Activated CD4-positive, alpha-beta T cell treated with anti-CD3 and anti-CD28 coated beads, Interleukin-2, amount 10 ng/mL, durations not matched to agents 24 days and 14 days (primary cell): ENCODE measurements around the gene TMED1. TPM values are rescaled to one million over a fixed set of nuclear protein-coding genes. Genes with fewer than 3 reads are reported as not detected.
"Not testable (repeated sequence)": the region's sequence is repeated elsewhere in the genome, so short reads cannot be mapped to it uniquely, and the experiment has no call there.

ENCODE experiments used
- DNase-seq: peaks from one replicate; pipeline ENCODE4 v3.0.0; 2022
- H3K27ac Mint-ChIP-seq: one replicate; pipeline ENCODE4 v1.8.0; 2022; ENCODE audit warnings: mild to moderate bottlenecking, mixed read lengths
- H3K27me3 Mint-ChIP-seq: one replicate; pipeline ENCODE4 v1.8.0; 2022; ENCODE audit warnings: mixed read lengths
- H3K36me3 Mint-ChIP-seq: one replicate; pipeline ENCODE4 v1.8.0; 2022; ENCODE audit warnings: low read depth, mild to moderate bottlenecking, mixed read lengths
- H3K4me1 Mint-ChIP-seq: one replicate; pipeline ENCODE4 v1.8.0; 2021; ENCODE audit warnings: mixed read lengths
- H3K4me3 Mint-ChIP-seq: one replicate; pipeline ENCODE4 v1.8.0; 2022; ENCODE audit warnings: mild to moderate bottlenecking, moderate library complexity, mixed read lengths
- H3K9me3 Mint-ChIP-seq: one replicate; pipeline ENCODE4 v1.8.0; 2021; ENCODE audit warnings: mixed read lengths
- intact Hi-C: fragments of 100-400 bp; cut with micrococcal nuclease; formaldehyde crosslinking; loops from one replicate; pipeline ENCODE4 v1.15.1; 2023
- total RNA-seq: library from RNA; stranded (reverse); gene quantifications from 2 replicates; pipeline ENCODE4 v1.2.3, GENCODE V29; 2022

The TMED1 gene, protein sequence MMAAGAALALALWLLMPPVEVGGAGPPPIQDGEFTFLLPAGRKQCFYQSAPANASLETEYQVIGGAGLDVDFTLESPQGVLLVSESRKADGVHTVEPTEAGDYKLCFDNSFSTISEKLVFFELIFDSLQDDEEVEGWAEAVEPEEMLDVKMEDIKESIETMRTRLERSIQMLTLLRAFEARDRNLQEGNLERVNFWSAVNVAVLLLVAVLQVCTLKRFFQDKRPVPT
- 17.6 and 22.4 TPM in 2 replicates for total RNA-seq

DNA sequence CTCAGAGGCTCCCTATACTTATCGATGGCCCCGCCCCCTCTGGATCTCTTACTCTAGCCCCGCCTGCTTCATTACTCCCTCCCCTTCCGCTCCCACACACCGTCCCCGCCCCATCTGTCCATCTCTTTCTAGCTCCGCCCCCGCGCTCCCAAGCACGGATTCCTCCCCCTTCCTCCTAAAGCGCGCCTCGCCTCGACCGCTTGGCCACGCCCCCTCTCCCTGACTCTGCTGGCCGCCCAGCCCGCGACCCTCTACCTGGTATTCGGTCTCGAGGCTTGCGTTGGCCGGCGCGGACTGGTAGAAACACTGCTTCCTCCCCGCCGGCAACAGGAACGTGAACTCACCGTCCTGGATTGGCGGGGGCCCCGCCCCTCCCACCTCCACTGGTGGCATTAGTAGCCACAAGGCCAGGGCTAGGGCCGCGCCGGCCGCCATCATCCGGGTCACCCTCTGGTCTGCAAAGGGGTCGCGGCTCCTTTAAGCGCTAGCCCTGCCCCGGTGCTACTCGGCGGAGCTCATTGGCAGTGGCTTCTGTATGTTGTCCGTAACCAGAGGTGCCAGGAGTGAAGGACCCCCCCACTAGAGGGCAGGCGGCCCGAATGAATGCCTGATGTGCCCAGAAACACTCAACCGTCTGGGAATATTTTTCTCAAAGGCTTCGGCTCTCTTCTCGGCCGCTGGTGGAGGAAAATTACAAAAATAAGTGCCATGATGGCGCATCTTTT is at the start of gene TMED1:
Gene TMED1, minus strand, starts transcription at position 459 of the 725 bp plus-strand sequence. Its CDS starts 21 bp downstream, at position 438.
- Mint-ChIP-seq H3K4me3 (peak within 1 kb of the TSS; percentile 98), H3K36me3 (peaks cover 15% of the 10 kb centered on the region), H3K4me1 (peaks cover 10% of the 10 kb centered on the region), H3K27me3 (no peaks in the 10 kb centered on the region), H3K9me3 (peaks cover 12% of the 10 kb centered on the region), H3K27ac (peak within 1 kb of the TSS; percentile 99)
- peak; percentile 99 for DNase-seq
- intact Hi-C loops: loop anchor here (1.0 to 2.0 kb wide), 5 partner anchors 29 to 270 kb away; partner anchors contain the start of genes CARM1 and KRI1

DNA sequence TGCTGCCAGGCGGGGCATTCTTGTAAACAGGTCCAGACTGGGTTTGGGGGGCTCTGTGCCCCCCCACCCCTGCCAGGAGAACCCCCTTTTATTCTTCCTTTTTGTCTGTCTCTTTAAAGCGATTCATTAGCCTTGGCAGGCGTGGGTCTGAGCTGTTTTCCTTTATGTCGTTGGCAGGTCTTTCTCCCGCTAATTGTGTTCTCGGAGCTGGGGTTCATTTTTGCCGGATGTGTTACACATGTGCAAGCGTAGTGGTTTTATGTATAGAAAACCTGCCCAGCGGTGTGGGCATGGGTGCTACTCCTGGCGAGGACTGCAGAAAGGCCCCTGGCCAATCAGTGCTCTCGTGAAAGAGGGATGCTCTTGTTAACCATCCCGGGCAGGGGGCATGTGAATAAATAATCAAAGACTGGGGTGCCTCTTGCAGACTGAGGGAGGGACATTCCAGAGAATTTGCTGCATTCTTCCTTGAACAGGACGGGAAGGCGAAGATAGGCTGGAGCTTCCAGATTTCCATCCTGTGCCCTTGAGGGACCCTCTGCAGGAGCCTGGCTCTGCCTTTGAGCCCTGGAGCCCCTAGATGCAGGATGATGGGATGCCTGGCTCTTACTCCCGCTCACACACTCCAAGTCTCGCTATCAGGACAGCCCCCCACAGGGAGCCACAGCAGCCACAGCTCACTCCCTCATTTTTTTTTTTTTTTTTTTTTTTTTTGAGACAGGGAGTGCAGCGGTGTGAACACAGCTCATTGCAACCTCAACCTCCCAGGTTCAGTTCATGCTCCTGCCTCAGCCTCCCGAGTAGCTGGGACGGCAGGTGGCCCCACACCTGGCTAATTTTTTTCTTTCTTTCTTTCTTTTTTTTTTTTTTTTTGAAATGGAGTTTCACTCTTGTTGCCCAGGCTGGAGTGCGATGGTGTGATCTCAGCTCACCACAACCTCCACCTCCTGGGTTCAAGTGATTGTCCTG is 49.5 kb upstream of the TMED1 start:
- Mint-ChIP-seq H3K27ac (no peak overlapping the region), H3K4me1 (peaks cover 3% of the 10 kb centered on the region), H3K27me3 (no peaks in the 10 kb centered on the region), H3K9me3 (no peaks in the 10 kb centered on the region), H3K36me3 (no peaks in the 10 kb centered on the region), H3K4me3 (no peak overlapping the region)
- no peak for DNase-seq
- intact Hi-C loops: no loop called here

DNA sequence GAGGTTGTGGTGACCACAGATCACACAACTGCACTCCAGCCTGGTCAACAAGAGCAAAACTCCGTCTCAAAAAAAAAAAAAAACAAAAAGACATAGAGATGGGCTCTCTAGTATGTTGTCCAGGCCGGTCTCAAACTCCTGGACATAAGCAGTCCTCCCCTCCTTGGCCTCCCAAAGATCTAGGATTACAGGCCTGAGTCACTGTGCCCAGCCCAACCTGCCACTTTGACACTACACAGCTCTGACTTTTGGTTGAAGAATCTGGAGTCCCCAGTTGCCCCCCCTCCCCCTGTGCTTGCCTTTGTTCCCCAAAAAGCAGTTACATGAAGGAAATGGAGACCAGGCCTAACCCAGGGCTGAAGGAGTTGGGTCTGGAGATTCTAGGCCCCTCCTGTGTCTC is 48.3 kb upstream of the TMED1 start:
- Mint-ChIP-seq H3K4me1 (peaks cover 6% of the 10 kb centered on the region), H3K27me3 (no peaks in the 10 kb centered on the region), H3K9me3 (no peaks in the 10 kb centered on the region), H3K27ac (no peak overlapping the region), H3K36me3 (peaks cover 1% of the 10 kb centered on the region), H3K4me3 (no peak overlapping the region)
- no peak for DNase-seq
- intact Hi-C loops: no loop called here

DNA sequence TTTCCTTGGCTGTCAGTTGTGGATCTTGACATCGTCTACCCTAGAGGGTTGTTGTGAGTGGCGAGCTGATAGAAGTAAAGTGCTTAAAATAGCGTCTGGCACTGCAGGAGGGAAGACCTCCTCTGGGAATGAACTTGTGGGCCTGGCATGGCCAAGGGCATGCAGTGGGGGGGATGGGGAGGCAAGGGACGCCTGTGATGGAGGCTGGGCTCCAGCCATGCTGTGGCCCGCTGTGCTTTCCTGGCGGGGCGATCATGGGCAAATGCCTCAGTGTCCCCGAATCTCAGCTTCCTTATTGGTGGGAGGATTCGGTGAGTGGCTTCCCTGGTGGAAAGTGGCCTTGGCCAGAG is 46.1 kb upstream of the TMED1 start:
- Mint-ChIP-seq H3K27me3 (no peaks in the 10 kb centered on the region), H3K4me3 (no peak overlapping the region), H3K27ac (no peak overlapping the region), H3K4me1 (peaks cover 17% of the 10 kb centered on the region), H3K36me3 (peaks cover 7% of the 10 kb centered on the region), H3K9me3 (no peaks in the 10 kb centered on the region)
- no peak for DNase-seq
- intact Hi-C loops: no loop called here

DNA sequence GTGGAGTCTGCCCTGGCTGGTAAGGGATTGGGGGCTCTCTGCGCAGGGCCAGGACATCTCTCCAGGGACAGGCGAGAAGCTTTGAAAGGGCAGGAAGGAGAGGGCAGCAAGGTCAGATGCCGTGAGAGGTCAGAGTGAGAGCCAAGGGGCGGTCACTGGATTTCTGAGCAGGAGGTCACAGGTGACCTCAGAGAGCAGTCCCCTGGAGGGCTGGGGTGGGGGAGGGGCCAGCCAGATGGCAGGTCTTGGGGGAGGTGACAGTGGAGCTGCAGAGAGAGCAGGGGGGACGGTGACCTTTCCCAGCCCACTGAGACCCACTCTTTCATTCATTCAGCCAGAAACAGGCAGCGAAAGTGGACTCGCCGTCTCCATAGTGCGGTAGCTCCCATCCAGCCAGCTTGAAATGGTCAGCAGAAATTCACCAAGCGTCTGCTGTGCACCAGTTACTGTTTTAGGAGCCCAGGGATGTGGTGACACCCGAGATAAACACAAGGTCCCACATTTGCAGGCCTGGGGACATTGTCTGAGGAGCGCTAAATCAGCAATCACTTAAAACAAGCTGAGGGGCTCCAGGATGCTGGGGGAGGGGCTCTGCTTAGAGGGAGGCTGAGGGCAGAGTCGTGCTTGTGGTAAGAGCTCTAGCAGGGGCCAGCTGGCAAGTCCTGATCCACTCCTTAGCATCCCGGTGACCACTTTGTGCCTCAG is 45.5 kb upstream of the TMED1 start:
- Mint-ChIP-seq H3K4me3 (no peak overlapping the region), H3K27me3 (no peaks in the 10 kb centered on the region), H3K4me1 (peaks cover 20% of the 10 kb centered on the region), H3K9me3 (no peaks in the 10 kb centered on the region), H3K27ac (peak overlapping the region; percentile 25), H3K36me3 (peaks cover 7% of the 10 kb centered on the region)
- no peak for DNase-seq
- intact Hi-C loops: no loop called here

DNA sequence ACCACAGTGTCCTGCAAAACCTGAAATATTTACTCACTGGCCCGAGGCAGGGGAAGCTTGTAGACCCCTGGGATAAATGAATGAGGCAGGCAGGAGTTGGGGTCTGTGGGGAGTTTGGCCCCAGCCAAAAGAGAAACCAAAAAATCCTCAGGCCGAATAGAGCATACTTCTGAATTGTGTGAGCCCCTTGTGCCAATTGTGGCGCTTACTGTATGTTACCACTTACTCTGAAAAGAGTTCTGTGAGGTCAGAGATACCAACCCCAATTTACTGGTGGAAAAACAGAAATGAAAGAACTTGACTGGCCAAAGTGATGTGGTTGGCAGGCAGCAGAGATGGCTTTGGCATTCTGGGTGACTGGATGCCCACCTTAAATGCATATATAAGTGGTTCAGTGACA is 42.2 kb upstream of the TMED1 start:
- Mint-ChIP-seq H3K4me3 (peak overlapping the region; percentile 2), H3K9me3 (no peaks in the 10 kb centered on the region)
- intact Hi-C loops: loop anchor here (10.0 kb wide), 1 partner anchor 313 kb away; the partner anchor contains the start of genes CDKN2D and KRI1

DNA sequence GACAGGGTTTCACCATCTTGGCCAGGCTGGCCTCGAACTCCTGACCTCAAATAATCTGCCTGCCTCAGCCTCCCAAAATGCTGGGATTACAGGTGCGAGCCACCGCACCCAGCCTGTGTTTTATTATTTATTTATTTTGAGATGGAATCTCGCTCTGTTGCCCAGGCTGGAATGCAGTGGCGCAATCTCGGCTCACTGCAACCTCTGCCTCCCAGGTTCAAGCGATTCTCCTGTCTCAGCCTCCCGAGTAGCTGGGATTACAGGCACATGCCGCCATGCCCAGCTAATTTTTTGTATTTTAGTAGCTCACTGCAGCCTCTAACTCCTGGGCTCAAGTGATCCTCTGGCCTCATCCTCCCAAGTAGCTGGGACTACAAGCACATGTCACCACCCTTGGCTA is 41.6 kb upstream of the TMED1 start:
- H3K36me3 Mint-ChIP-seq: peaks cover 14% of the 10 kb centered on the region
- not testable (repeated sequence) for H3K27me3 Mint-ChIP-seq, DNase-seq, H3K9me3 Mint-ChIP-seq, H3K4me3 Mint-ChIP-seq
- peaks cover 35% of the 10 kb centered on the region for H3K4me1 Mint-ChIP-seq
- H3K27ac Mint-ChIP-seq: peak overlapping the region; percentile 58
- intact Hi-C loops: loop anchor here (10.0 kb wide), 1 partner anchor 313 kb away; the partner anchor contains the start of genes CDKN2D and KRI1

More for the DNA sequence above, 42.2 kb upstream of the TMED1 start:
- Mint-ChIP-seq H3K27me3 (no peaks in the 10 kb centered on the region), H3K27ac (peak overlapping the region; percentile 58), H3K36me3 (peaks cover 10% of the 10 kb centered on the region), H3K4me1 (peaks cover 29% of the 10 kb centered on the region)
- no peak for DNase-seq

DNA sequence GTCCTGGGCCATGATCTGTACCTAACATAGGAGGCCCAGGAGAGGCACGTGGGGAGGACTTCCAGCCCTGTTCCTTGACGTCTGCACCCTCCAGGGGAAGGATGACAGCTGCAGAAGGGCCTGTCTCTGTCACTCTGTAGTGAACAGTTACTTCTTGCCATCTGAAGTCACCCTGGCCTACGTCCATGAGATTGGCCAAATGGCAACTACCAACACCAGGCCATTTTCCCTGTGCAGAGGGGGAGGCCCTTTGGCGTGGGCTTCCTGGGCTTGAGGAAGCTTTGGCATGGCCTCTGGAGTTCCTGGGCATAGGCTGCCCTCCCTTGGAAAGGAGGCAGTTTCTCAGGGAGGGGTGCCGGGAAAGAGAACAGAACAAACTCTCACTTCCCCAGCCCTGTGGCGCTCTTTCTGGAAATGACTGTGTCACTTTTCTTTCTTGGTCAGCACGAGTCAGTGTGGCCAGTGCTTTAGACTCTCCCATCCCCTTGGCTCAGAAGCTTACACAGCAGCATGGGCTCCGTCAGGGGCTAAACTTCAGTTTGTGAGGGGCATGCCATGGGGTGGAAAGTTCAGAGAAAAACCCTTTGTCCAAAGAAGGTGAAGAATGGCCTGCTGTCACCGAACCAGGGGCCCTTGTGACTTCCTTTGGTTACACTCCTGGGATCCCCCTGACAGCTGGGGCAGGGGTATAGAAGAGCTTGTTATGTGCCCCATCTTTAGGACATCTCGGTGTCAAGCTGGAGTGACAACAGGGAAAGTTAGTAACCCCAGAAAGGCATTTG is 40.6 kb upstream of the TMED1 start:
- Mint-ChIP-seq H3K4me3 (peak overlapping the region; percentile 6), H3K27ac (peak overlapping the region; percentile 50), H3K27me3 (no peaks in the 10 kb centered on the region), H3K36me3 (peaks cover 15% of the 10 kb centered on the region), H3K9me3 (no peaks in the 10 kb centered on the region), H3K4me1 (peaks cover 36% of the 10 kb centered on the region)
- DNase-seq: no peak
- intact Hi-C loops: loop anchor here (10.0 kb wide), 1 partner anchor 312 kb away; the partner anchor contains the start of genes CDKN2D and KRI1

DNA sequence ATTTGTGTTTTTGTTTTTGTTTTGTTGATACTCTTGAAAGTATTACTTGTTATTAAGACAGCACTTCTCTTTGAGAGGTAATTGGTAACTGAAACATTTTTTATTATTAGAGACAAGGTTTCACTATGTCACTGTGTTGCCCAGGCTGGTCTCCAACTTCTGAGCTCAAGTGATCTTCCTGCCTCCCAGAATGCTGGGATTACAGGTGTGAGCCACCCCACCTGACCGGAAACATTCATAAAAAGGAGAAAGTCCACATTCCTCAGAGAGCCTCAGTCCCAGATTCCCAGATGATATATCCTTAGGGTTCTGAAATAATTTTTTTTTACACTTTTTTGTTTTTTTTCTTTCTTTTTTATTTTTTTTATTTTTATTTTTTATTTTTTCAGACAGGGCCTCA is 38.0 kb upstream of the TMED1 start:
- H3K36me3 Mint-ChIP-seq: peaks cover 11% of the 10 kb centered on the region
- H3K27me3 Mint-ChIP-seq: no peaks in the 10 kb centered on the region
- H3K9me3 Mint-ChIP-seq: no peaks in the 10 kb centered on the region
- H3K4me1 Mint-ChIP-seq: peaks cover 38% of the 10 kb centered on the region
- H3K4me3 Mint-ChIP-seq: peak overlapping the region; percentile 34
- no peak for DNase-seq
- intact Hi-C loops: loop anchor here (5.0 to 10.0 kb wide), 2 partner anchors 88 to 309 kb away; partner anchors contain the start of genes CDKN2D, KRI1 and SMARCA4
- no peak overlapping the region for H3K27ac Mint-ChIP-seq

DNA sequence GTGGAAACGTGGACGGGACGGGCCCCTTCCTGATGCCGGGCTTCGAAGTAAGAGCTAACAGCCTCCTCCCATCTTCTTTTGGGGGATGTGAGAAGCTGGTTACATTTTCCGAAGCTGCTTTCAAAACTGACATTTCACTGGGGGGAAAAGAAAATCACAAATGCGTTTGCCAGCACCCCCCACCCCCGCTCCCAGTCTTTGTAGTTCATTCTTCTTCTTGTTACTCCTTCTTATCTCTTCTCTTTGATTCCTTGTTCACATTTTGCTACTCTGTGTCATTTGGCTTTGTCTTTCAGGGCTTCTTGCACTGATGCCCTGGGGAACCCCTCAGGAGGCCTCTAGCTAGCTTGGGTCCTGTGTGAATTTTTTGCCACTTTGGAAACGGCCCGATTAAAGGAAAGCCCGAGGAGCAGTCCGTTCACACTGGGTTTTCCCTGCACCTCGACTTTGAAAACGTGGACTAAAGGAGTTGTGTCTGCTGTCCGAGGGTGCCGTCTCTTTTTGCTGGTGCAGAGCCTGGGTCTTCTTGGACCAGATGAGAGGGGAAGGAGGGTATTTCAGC is 36.6 kb upstream of the TMED1 start:
- DNase-seq: peak; percentile 65
- H3K4me3 Mint-ChIP-seq: peak overlapping the region; percentile 93
- H3K27ac Mint-ChIP-seq: peak overlapping the region; percentile 93
- no peaks in the 10 kb centered on the region for H3K9me3 Mint-ChIP-seq
- peaks cover 39% of the 10 kb centered on the region for H3K4me1 Mint-ChIP-seq
- no peaks in the 10 kb centered on the region for H3K27me3 Mint-ChIP-seq
- intact Hi-C loops: loop anchor here (2.0 to 10.0 kb wide), 3 partner anchors 56 to 308 kb away; partner anchors contain the start of genes CDKN2D, KRI1, SMARCA4 and TIMM29
- peaks cover 8% of the 10 kb centered on the region for H3K36me3 Mint-ChIP-seq

DNA sequence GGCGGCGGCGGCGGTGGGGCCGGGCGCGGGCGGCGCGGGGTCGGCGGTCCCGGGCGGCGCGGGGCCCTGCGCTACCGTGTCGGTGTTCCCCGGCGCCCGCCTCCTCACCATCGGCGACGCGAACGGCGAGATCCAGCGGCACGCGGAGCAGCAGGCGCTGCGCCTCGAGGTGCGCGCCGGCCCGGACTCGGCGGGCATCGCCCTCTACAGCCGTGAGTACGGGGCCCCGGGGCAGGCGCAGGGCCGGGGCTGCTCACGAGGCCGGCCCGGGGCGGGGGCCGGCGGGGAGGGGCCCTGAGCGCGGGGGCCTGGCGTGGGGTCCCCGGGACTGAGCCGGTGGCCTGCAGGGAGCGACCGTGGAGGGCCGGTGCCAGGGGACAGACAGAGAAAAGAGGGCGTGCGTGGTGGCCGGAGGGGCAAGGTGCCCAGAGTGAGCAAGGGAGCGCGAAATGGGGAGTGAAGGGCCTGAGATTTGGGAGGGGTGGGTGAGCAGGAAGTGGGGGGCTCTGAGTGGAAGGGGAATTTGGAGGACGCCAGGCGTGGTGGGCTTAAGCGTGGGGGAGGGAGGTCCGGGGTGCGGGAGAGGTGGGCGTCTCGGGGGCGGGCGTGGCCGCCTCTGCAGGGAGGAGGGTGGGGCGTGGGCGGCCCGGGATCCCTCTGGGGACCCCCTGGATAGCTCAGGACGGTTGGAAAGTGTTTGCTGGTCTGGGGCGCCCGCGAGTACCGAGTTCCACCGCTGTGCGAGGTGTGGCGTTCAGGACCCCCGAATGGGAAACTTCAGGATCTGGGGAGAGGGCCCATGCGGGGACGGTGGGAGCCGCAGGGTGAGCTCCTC is 35.9 kb upstream of the TMED1 start:
- Mint-ChIP-seq H3K36me3 (peaks cover 8% of the 10 kb centered on the region), H3K4me1 (peaks cover 36% of the 10 kb centered on the region), H3K4me3 (peak overlapping the region; percentile 93), H3K27ac (peak overlapping the region; percentile 93), H3K9me3 (no peaks in the 10 kb centered on the region), H3K27me3 (no peaks in the 10 kb centered on the region)
- DNase-seq: peak; percentile 72
- intact Hi-C loops: loop anchor here (1.0 to 10.0 kb wide), 4 partner anchors 37 to 307 kb away; partner anchors contain the start of genes CDKN2D, KRI1, SMARCA4 and TIMM29
